ENCODE measurements around the gene TGFBR2.
A peak's percentile ranks its signal among the peaks of the same experiment; 100 is the strongest.

The TGFBR2 gene

DNA sequence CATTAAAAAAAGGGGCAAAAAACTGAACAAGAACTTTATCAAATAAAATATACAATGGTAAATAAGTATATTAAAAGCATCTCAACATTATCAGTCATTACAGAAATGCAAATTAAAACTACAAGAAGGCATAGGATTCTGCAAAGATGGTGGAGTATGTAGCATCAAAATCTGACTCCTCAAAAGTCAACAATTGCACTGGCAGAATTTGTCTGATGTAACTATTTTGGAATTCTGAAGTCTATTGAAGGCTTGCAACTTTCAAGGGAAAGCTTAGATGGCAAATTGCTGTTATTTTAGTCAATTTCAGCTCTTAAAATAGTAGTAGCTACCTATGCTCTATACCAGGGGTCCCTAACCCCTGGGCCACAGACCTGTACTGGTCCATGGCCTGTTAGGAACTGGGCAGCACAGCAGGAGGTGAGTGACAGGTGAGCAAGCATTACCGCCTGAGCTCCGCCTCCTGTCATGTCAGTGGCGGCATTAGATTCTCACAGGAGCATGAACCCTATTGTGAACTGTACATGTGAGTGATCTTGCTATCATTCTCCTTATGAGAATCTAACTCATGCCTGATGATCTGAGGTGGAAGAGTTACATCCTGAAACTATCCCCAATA, 107.6 kb downstream of the TGFBR2 start:
- H3K4me3 ChIP-seq (ENCODE audit: low read depth, low read length) = no peak overlapping the region
- DNase-seq (ENCODE audit: low read depth, low spot score) = no peak
- TF ChIP-seq, protein P1, sequence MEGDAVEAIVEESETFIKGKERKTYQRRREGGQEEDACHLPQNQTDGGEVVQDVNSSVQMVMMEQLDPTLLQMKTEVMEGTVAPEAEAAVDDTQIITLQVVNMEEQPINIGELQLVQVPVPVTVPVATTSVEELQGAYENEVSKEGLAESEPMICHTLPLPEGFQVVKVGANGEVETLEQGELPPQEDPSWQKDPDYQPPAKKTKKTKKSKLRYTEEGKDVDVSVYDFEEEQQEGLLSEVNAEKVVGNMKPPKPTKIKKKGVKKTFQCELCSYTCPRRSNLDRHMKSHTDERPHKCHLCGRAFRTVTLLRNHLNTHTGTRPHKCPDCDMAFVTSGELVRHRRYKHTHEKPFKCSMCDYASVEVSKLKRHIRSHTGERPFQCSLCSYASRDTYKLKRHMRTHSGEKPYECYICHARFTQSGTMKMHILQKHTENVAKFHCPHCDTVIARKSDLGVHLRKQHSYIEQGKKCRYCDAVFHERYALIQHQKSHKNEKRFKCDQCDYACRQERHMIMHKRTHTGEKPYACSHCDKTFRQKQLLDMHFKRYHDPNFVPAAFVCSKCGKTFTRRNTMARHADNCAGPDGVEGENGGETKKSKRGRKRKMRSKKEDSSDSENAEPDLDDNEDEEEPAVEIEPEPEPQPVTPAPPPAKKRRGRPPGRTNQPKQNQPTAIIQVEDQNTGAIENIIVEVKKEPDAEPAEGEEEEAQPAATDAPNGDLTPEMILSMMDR (IDR thresholded peaks at IDR 0.05; ENCODE audit: low read depth, low read length) = no peak
- in situ Hi-C loops (cut with HindIII; ENCODE audit: low sequenced_read_pairs) = no loop called here

DNA sequence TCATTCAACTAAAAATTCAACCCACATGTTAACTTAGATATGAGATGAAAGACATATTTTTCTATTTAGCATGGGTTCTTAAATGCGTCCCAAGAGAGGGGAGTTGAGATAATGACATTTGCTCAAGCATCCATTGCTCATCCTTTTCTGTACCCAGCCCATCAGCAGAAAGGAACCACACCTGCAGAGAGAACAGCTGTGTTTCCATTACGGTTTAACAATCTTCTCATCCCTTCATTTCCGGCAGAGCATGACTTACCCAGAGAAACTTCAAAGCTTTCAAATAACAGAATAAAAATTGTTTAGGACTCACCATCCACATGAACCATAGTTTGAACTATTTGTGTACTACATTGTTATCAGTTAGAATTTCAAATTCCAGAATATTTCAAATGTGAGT, 113.1 kb downstream of the TGFBR2 start:
- in situ Hi-C loops (cut with HindIII; ENCODE audit: low sequenced_read_pairs) = no loop called here
- DNase-seq (ENCODE audit: low read depth, low spot score) = no peak
- TF ChIP-seq, protein P1 (IDR thresholded peaks at IDR 0.05; ENCODE audit: low read depth, low read length) = no peak
- H3K4me3 ChIP-seq (ENCODE audit: low read depth, low read length) = no peak overlapping the region

DNA sequence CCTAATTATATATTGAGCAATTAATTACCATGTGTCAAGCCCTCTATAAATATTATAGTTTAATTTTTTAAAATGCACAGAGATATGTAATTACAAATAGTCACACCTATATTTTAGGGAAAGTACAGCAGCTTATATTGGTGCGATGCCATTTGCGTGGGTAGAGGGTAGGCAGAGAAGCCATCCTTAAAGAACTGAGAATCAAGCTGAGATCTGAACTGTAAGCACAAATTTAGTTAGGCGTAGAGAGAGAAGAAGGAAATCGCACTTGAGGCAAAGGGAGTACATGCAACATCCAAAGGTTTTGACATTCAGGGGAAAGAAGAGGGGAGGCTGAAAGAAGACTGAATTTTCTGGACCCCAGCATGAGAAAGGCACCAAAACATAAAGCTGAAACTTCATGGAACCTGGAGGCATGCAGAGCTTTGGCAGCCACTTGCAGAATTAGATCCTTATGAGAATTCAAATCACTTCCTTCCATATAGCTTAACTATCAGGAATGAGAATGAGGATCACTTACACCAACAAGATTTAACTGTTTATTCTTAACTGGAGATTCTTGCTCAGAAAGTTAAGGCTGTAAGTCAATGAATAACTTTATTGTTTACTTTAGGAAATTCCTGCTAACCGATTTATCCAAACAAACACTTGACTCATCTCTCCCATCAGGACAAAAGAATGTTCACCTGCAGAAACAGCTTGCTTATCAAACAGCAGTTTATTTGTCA, 114.3 kb downstream of the TGFBR2 start:
- peak; percentile 71 for DNase-seq (ENCODE audit: low read depth, low spot score)
- TF ChIP-seq, protein P1 (IDR thresholded peaks at IDR 0.05; ENCODE audit: low read depth, low read length) = no peak
- in situ Hi-C loops (cut with HindIII; ENCODE audit: low sequenced_read_pairs) = no loop called here
- H3K4me3 ChIP-seq (ENCODE audit: low read depth, low read length) = no peak overlapping the region

DNA sequence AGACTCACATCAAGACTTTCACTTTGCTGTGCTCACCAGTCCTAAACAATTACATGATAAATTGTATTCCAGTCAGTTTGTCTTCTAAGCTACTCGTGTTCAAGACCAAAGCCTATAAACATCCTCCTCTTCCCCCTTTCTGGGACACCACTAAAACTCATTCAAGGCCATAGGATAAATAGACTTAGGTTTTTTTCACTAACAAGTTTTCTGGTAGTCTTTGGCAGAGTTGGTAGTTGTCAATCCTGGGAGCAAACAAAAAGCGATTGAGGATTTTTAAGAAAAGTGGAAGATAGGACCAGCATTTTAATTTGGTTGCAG, 114.9 kb downstream of the TGFBR2 start:
- no peak overlapping the region for H3K4me3 ChIP-seq (ENCODE audit: low read depth, low read length)
- in situ Hi-C loops (cut with HindIII; ENCODE audit: low sequenced_read_pairs) = no loop called here
- no peak for DNase-seq (ENCODE audit: low read depth, low spot score)
- TF ChIP-seq, protein P1 (IDR thresholded peaks at IDR 0.05; ENCODE audit: low read depth, low read length) = no peak

DNA sequence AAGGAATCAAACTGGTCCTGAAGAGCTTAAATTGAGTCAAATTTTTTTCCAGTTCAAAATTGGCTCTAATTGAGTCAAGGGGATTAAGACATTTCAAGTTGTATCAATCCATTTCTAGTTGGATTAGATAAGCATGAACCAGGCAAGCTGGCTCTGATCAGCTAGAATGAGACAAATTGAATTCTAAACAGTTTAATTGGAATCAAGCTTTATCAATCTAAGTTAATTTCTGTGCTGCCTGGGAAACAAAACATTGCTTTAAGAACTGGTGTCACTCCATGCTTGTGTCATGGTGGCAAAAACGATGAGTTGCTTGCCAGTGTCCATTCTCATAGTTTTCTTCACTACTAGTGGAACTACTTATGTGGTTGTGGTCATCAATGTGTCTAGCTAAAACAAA, 116.8 kb downstream of the TGFBR2 start:
- in situ Hi-C loops (cut with HindIII; ENCODE audit: low sequenced_read_pairs) = no loop called here
- DNase-seq (ENCODE audit: low read depth, low spot score) = no peak
- no peak overlapping the region for H3K4me3 ChIP-seq (ENCODE audit: low read depth, low read length)
- TF ChIP-seq, protein P1 (IDR thresholded peaks at IDR 0.05; ENCODE audit: low read depth, low read length) = no peak

DNA sequence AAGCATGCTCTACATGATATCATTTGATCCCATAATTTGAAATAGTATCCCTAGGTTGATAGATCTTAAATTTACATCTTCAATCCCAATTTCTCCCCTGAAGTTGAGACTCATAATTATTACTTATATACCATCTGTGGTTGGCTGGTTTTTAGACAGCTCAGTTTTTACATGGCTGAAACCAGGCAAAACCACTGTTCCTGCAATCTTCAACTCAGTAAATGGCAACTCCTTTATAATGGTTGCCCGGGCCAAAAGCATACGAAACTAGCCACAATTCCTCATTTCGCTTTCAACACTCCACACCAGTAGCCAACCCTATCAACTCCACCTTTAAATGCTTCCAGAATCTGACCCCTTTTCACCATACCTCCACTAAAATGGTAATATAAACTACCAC, 118.5 kb downstream of the TGFBR2 start:
- no peak overlapping the region for H3K4me3 ChIP-seq (ENCODE audit: low read depth, low read length)
- in situ Hi-C loops (cut with HindIII; ENCODE audit: low sequenced_read_pairs) = no loop called here
- TF ChIP-seq, protein P1 (IDR thresholded peaks at IDR 0.05; ENCODE audit: low read depth, low read length) = no peak
- DNase-seq (ENCODE audit: low read depth, low spot score) = no peak

All from astrocyte of the spinal cord (primary cell).